Adrenal gland (tissue), 12 donors: ENCODE data around the gene TFEB. TPM values are rescaled to one million over a fixed set of nuclear protein-coding genes. Genes with fewer than 3 reads are reported as not detected.

ENCODE experiments used
- DNase-seq, 7 donors: peaks; one replicate each; pipeline ENCODE4 v3.0.0-alpha.2; 2019 to 2020
- H3K27ac ChIP-seq, 5 donors: fragments of 200-600 bp; sonication (generic) in 4 of 5; 1 replicate in 3 of 5; 2 replicates in 2 of 5; pipeline versions ENCODE4 v1.5.1 to v1.8.0; 2016 to 2020; ENCODE audit warnings: mild to moderate bottlenecking in 1 of 5
- H3K27me3 ChIP-seq: fragments of 200-600 bp; 2 replicates; pipeline ENCODE4 v1.8.0; 2021
- H3K36me3 ChIP-seq, 2 donors: fragments of 200-600 bp; replicated peaks in 1 of 2; 1 replicate in 1 of 2; 2 replicates in 1 of 2; pipeline versions ENCODE4 v1.5.1 to v1.8.0; 2018 to 2022
- H3K4me1 ChIP-seq, 2 donors: fragments of 200-600 bp; replicated peaks in 1 of 2; 1 replicate in 1 of 2; 2 replicates in 1 of 2; pipeline versions ENCODE4 v1.5.1 to v1.8.0; 2018 to 2021
- H3K4me3 ChIP-seq, 4 donors: fragments of 200-600 bp; sonication (generic) in 3 of 4; one replicate each; pipeline ENCODE4 v1.5.1; 2016 to 2018
- H3K9me3 ChIP-seq, 3 donors: fragments of 200-600 bp; sonication (generic) in 1 of 3; replicated peaks in 1 of 3; 1 replicate in 2 of 3; 2 replicates in 1 of 3; pipeline versions ENCODE4 v1.5.1 to v1.8.0; 2016 to 2021
- POLR2A ChIP-seq, 2 donors: fragments of 450-650 bp; IDR thresholded peaks; one replicate each; pipeline ENCODE4 v1.6.1; 2017; ENCODE audit warnings: antibody characterized with exemption in 2 of 2, mild to moderate bottlenecking in 2 of 2, moderate library complexity in 1 of 2
- WGBS, 4 donors: extraction: QIAGEN DNeasy Blood & Tissue Kit in 2 of 4; methylation state at CpG; one replicate each; pipeline versions ENCODE4 v1.1.5 to v1.1.7; 2013 to 2017; 5-methylcytosine and 5-hydroxymethylcytosine counted together
- intact Hi-C, 2 donors: fragments of 100-400 bp; cut with DNase I; formaldehyde crosslinking; loops; one replicate each; pipeline versions ENCODE4 v1.14.1 to v1.15.0; 2022 to 2023
- polyA plus RNA-seq, 3 donors: library from polyadenylated mRNA; stranded (reverse); fragments of 200-250 nt in 2 of 3; fragments of 350-450 nt in 1 of 3; fragmentation: Illumina TruSeq in 1 of 3; extraction: RNeasy Lipid Tissue Mini Kit (QIAGEN cat#74804) in 1 of 3; gene quantifications; one replicate each; pipeline ENCODE4 v1.2.3, GENCODE V29; 2013 to 2014
- total RNA-seq, 9 donors: library from RNA; depleted of rRNA in 4 of 9; stranded (reverse); fragments of >200 nt in 4 of 9; fragments of 120-200 nt in 1 of 9; fragmentation: NEBNext Ultra II Directional in 1 of 9; extraction: Animal tissue kit (Norgen Biotek cat#: 25700) in 1 of 9; gene quantifications; one replicate each; pipeline versions ENCODE4 v1.1.0 to v1.2.4, GENCODE V29; 2013 to 2023
- TF ChIP-seq, protein P1 (sequence below), 6 experiments: fragments of 450-650 bp in 4 of 6; fragments of 200-600 bp in 2 of 6; sonication (generic) in 1 of 6; IDR thresholded peaks; 1 replicate in 5 of 6; 2 replicates in 1 of 6; pipeline versions ENCODE4 v1.5.1 to v1.8.0; 2016 to 2021; ENCODE audit warnings: antibody characterized with exemption in 6 of 6, mild to moderate bottlenecking in 2 of 6, moderate library complexity in 1 of 6
- donor health status: healthy with polysubstance abuse.
- donor health status: Bipolar disorder and iron deficiency.
- donor health status: DM: yes; HTN: yes; CAD: no.
- donor health status: DM: no; HTN: no; CAD: no.
- donor health status: DM: no; HTN: no; CAD: no.
- donor health status: DM: yes; HTN: yes; CAD: no.

The TFEB gene
- total and polyA plus RNA-seq, 12 donors: 2.1 to 47.2 (median 20.2) TPM

DNA sequence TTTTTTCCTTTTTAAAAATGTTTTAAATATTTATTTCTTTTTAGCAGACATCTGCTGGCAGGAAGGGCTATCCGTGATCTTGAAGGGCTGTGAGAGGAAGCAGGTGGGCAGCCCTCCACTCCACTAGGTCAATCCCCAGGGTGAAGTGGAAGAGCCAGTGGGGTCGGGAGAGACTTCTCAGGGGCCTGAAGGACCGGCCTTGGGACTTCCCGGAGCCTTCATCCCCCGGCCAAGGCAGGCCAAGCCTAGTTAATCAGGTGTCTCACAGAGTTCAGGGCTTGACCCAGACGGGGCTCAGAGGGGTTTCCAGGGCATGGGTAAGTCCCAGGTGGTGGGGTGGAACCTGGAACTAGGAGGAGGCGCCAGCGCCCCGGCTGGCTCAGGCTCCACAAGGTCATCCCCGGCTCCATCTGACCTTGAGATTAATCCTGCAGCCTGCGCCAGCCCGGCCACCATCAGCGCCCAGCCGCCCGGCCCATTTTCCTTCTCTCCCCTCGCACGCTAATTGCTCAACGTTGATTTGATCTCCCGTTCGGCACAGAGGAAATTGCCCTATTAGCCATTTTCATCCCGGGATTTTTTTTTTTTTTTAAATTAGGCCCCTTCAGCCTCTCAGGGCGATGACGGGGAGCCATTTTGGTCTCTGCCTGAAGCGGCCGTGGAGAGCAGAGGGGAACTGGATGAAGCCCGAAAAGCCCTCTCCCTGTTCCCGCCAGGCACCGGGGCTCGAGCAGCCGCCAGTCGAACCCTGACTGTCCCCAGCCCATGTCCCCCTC, 52.7 kb downstream of the TFEB start:
- 23 to 31% (median 25%) methylated on average over 25 to 31 of the region's 31 CpGs for WGBS, 4 donors
- peak overlapping the region in 4 of 5 donors; percentile 63 to 85 (median 78) for H3K27ac ChIP-seq
- H3K4me3 ChIP-seq: peak overlapping the region in 2 of 4 donors; percentile 27 to 60

DNA sequence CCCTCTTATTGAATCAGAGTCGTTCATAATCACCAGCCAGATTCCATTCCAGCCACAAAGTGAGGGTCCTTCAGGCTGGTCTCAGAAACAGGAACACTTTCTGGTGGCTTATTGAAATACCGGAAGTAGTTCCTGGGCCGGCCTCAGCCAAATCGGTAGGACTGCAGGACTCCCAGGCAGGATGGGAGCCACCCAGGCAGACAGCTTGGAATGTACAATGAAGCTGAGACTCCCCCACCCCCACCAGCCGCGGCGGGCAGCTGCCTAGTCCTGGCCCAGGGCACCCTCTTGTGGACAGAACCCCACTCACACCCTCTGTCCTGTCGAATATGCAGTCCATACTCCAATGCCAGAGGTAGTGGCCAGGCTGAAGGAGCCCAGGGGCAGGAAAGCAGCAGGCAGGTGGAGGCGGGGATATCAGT, 53.3 kb downstream of the TFEB start:
- no peak for TF ChIP-seq POLR2A (IDR thresholded peaks at IDR 0.05)
- TF ChIP-seq, protein P1, sequence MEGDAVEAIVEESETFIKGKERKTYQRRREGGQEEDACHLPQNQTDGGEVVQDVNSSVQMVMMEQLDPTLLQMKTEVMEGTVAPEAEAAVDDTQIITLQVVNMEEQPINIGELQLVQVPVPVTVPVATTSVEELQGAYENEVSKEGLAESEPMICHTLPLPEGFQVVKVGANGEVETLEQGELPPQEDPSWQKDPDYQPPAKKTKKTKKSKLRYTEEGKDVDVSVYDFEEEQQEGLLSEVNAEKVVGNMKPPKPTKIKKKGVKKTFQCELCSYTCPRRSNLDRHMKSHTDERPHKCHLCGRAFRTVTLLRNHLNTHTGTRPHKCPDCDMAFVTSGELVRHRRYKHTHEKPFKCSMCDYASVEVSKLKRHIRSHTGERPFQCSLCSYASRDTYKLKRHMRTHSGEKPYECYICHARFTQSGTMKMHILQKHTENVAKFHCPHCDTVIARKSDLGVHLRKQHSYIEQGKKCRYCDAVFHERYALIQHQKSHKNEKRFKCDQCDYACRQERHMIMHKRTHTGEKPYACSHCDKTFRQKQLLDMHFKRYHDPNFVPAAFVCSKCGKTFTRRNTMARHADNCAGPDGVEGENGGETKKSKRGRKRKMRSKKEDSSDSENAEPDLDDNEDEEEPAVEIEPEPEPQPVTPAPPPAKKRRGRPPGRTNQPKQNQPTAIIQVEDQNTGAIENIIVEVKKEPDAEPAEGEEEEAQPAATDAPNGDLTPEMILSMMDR (IDR thresholded peaks at IDR 0.05): peak; percentile 78 to 97 (median 92)
- intact Hi-C loops: loop anchor here (2.0 to 10.0 kb wide), 4 partner anchors 79 to 315 kb away; no protein-coding TSS in a partner anchor
- Histone ChIP-seq H3K36me3 (peaks cover 0 to 22% of the 10 kb centered on the region in 2 donors), H3K4me3 (no peak overlapping the region), H3K27ac (peak overlapping the region in 3 of 5 donors; percentile 11 to 85 (median 82)), H3K9me3 (no peaks in the 10 kb centered on the region), H3K27me3 (no peaks in the 10 kb centered on the region), H3K4me1 (peaks cover 15 to 22% of the 10 kb centered on the region in 2 donors)
- peak; percentile 91 to 97 (median 96) for DNase-seq
- 4 to 7% (median 5%) methylated on average over 6 to 9 of the region's 9 CpGs for WGBS, 4 donors

More for the DNA sequence above, 52.7 kb downstream of the TFEB start:
- DNase-seq: peak; percentile 56 to 75 (median 67)
- H3K27me3 ChIP-seq: no peaks in the 10 kb centered on the region
- TF ChIP-seq POLR2A (IDR thresholded peaks at IDR 0.05): no peak
- TF ChIP-seq, protein P1 (IDR thresholded peaks at IDR 0.05): peak in 1 of 6 experiments; percentile 30
- H3K4me1 ChIP-seq: peaks cover 15 to 22% of the 10 kb centered on the region in 2 donors
- no peaks in the 10 kb centered on the region for H3K9me3 ChIP-seq
- intact Hi-C loops: loop anchor here (2.0 to 10.0 kb wide), 4 partner anchors 80 to 315 kb away; no protein-coding TSS in a partner anchor
- peaks cover 0 to 28% of the 10 kb centered on the region in 2 donors for H3K36me3 ChIP-seq

DNA sequence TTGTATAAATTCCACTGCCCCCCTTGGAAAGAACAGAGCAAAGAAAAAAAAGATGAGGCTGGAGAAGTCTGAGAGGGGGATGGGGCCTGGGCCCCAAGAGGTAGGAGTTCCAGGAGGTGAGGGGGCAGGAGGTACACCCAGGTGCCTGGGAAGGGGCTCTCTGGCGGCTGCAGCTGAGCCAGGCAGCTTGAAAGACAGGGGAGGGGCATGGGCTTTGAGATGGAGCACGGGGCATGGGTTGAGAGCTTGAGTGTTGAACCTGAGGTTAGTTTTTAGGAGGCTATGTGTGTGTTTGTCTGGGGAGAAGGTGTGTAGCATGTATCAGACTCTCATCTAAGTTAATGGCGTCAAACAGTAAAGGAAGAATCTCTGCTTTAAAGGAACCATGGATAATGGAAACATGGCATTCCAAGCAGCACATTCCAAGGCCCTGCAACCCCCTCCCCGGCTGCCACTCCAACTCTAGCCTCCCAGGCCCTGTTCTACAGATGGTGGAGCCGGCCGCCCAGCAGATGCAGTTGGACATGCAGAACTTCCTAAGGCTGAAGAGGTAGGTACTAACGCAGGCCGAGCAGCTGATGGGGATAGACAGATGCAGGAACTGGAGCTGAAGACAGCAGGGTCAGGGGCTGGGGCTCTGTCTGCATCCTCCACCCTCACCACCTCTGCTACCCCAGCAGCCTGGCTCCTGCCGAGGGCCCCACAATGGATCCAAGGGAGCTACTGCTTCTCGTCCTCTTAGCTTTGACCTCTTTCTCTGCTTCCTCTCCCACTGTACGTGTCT, 55.0 kb downstream of the TFEB start:
- 72 to 83% (median 80%) methylated on average over 10 to 11 of the region's 11 CpGs for WGBS, 4 donors

More for the DNA sequence above, 55.0 kb downstream of the TFEB start:
- TF ChIP-seq POLR2A (IDR thresholded peaks at IDR 0.05): no peak
- TF ChIP-seq, protein P1 (IDR thresholded peaks at IDR 0.05): no peak
- intact Hi-C loops: loop anchor here (5.0 to 10.0 kb wide), 3 partner anchors 256 to 313 kb away; no protein-coding TSS in a partner anchor
- no peaks in the 10 kb centered on the region for H3K9me3 ChIP-seq
- no peaks in the 10 kb centered on the region for H3K27me3 ChIP-seq
- H3K4me3 ChIP-seq: no peak overlapping the region
- peaks cover 0 to 12% of the 10 kb centered on the region in 2 donors for H3K36me3 ChIP-seq
- H3K27ac ChIP-seq: no peak overlapping the region
- peaks cover 15 to 22% of the 10 kb centered on the region in 2 donors for H3K4me1 ChIP-seq
- DNase-seq: peak in 1 of 7 donors; percentile 11
